ENCODE measurements around the gene B3GALT6. TPM values are rescaled to one million over a fixed set of nuclear protein-coding genes. Genes with fewer than 3 reads are reported as not detected.
"Not testable (repeated sequence)": the region's sequence is repeated elsewhere in the genome, so short reads cannot be mapped to it uniquely, and the experiment has no call there.

Gene B3GALT6
- 20.5 and 29.6 TPM in 2 replicates for total RNA-seq (2014; rRNA removed; shearing (Covaris generic))

DNA sequence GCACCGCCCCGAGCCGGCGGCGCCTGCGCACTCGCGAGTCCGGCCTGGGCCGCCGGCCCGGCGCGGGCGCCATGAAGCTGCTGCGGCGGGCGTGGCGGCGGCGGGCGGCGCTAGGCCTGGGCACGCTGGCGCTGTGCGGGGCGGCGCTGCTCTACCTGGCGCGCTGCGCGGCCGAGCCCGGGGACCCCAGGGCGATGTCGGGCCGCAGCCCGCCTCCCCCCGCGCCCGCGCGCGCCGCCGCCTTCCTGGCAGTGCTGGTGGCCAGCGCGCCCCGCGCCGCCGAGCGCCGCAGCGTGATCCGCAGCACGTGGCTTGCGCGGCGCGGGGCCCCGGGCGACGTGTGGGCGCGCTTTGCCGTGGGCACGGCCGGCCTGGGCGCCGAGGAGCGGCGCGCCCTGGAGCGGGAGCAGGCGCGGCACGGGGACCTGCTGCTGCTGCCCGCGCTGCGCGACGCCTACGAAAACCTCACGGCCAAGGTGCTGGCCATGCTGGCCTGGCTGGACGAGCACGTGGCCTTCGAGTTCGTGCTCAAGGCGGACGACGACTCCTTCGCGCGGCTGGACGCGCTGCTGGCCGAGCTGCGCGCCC, at the start of gene B3GALT6:
Gene B3GALT6, plus strand, starts transcription at position 30 of the 588 bp plus-strand sequence. Its CDS starts 42 bp downstream, at position 72.
- DNase-seq (ENCODE audit: low spot score) = no peak

DNA sequence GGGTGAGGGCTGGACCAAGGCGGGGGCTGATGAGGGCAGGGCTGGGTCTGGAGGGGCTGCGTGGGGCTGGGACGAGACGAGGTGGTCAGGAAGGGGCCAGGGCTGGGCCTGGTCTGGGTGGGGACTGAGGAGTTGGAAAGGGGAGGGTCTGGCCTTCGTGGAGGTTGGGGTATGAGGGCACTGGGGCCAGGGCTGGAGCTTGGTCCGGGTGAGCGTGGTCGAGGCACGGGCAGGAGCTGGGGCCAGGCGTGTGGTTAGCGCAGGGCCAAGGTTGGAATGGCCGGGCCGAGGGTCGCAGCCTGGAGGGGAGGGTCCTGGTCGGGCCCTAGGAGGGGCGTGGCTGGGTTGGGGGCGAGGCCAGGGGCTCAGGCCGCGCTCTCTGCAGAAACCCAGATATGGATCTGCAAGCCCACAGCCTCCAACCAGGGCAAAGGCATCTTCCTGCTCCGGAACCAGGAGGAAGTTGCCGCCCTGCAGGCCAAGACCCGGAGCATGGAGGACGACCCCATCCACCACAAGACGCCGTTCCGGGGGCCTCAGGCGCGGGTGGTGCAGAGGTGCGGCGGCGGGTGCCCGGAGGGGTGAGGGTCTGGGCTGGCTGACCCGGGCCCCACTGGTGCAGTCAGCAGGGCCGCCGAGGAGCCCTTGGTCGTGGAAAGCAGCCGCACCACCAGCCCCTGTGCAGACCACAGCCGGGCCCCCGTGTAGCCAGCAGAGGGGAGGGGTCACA, 49.4 kb upstream of the B3GALT6 start:
- DNase-seq (ENCODE audit: low spot score) = no peak

DNA sequence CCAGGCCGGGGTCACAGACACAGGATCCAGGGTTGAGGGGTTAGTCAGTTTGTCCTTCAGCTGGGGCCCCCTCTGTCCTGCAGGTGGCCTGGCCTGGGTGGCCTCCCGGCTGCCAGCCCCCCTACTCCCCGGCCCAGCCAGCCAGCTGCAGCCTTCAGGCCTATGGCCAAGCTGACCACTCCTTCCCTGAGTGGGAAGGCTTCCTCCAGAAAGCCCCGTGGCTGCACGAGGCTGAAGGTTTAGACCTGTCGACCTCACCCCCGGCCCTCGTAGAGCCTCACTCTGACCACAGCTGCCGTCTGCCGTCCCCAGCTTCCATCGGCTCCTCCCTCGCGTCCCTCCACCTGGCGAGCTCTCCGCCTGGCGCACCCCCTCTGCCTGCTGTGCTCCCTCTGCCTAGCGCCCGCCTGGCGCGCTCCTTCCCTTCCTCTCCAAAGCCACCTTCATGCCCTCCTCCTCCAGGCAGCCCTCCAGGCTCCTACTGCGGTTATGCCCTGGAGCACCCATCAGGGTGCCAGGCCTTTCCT, 48.8 kb upstream of the B3GALT6 start:
- DNase-seq (ENCODE audit: low spot score) = no peak

DNA sequence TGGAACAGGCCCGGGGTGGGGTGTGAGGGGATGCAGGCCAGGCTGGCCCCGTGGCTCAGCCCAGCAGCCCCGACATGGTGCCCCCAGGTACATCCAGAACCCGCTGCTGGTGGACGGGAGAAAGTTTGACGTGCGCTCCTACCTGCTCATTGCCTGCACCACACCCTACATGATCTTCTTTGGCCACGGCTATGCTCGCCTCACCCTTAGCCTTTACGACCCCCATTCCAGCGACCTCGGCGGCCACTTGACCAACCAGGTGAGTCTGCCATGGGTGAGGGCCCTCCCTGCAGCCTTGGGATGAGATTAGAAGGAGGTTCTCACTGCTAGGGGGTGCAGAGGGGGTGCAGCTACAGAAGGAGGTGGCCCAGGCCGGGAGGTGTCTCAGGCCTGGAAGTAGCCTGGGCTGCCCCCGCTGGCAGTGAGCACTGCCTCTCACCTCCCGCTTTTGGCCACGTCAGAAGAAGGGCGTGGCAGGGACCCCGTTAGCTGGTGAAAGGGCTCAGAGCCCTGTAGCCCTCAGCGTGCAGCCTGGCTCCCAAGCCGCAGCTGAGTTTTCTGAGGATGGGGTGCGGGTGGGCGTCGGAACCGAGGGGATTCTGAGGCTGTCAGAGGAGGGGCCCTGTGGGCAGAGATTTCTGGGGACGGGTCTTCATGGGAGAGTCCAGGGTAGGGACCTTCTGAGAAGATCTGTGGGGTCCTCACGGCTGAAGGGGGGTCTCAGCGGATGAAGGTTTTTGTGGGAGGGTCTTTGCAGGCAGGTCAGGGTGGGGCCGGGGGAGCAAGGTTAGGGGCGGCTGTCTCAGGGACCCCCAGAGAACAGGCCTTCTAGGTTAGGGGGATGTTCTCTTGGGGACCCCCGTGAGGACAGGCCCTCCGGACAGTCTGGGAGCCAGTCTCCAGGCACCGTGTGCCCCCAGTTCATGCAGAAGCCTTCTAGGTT, 47.9 kb upstream of the B3GALT6 start:
- no peak for DNase-seq (ENCODE audit: low spot score)

DNA sequence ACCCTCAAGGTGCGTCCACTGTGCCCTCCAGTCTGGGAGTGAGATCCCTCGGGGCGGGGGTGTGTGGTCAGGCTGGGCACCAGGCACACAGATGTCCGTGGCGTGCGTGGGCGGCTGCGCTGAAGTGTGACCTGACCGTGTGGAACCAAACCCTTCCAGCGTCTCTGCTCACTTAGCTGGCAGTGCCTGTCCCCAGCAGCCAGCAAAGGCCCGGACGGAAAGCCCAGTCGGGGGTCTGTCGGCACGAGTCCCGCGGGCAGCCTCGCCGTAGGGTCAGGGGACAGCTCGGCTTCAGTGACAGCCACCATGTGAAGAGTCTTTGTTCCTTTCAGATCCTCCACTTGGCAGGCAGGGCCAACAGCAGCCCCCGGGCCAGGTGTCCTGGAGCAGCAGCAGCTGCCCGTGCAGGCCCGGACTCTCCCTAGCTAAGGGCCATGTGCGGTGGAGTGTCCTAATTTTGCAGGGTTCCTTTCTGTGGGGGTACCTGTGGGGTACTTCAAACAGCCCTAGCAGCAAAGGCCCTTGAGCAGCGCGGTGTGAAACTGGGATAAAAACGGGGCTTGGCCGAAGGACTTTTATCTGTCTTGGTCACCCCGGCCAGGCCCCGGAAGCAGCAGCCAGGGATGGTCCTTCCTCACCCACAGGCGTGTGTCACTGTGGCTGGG, 46.8 kb upstream of the B3GALT6 start:
- no peak for DNase-seq (ENCODE audit: low spot score)

DNA sequence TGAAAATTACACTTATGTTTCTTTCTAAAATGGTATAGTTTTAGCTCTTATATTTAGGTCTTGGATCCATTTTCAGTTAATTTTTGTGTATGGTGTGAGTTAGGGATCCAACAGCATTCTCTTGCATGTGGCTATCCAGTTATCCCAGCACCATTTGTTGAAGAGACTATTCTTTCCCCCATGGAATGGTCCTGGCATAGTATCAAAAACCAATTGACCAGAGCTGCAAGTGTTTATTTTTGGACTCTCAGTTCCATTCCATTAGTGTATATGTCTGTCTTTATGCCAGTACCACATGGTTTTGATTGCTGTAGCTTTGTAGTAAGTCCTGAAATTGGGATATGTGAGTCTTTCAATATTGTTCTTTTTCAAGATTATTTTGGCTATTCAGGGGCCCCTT, 44.1 kb upstream of the B3GALT6 start:
- DNase-seq (ENCODE audit: low spot score) = peak; percentile 61

DNA sequence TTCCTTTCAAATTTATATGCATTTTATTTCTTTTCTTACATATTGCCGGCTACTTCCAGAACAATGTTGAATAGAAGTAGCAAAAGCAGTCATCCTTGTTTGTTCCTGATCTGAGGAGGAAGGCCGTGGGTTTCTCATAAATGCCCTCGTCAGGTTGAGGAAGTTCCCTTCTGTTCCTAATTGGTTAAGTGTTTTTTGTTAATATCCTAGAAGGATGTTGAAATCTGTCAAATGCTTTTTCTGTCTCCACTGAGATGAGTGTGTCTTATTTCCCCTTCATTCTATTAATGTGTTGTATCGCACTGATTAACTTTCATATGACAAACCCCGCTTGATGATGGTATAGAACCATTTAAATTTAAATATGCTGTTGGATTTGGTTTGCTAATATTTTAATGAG, 42.9 kb upstream of the B3GALT6 start:
- no peak for DNase-seq (ENCODE audit: low spot score)

DNA sequence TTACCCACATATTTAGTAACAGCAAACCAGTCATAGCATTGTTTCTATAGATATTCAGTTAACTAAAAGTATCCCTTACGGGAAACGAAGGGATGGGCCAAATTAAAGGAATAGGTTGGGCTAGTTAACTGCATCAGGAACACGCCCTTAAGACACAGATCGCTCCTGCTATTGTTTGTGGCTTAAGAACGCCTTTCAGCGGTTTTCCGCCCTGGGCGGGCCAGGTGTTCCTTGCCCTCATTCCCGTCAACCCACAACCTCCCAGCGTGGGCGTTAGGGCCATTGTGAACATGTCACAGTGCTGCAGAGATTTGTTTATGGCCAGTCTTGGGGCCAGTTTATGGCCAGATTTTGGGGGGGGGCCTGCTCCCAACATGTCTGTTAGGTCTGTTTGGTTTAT, 40.3 kb upstream of the B3GALT6 start:
- DNase-seq (ENCODE audit: low spot score) = no peak

DNA sequence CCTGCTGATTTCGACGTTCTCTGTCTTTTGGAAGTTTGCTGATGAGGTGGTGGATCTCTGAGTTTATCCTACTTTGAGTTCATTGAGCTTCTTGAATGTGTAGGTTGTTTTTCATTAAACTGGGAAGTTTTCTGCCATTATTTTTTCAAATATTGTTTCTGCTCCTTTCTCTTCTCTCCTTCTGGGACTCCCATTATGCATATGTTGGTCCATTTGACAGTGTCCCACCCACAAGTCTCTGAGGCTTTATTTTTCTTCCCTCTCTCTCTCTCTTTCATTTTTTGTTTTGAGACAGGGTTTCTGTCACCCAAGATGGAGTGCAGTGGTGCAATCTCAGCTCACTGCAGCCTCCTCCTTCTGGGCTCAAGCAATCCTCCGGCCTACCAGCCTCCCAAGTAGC, 37.3 kb upstream of the B3GALT6 start:
- DNase-seq (ENCODE audit: low spot score) = no peak

DNA sequence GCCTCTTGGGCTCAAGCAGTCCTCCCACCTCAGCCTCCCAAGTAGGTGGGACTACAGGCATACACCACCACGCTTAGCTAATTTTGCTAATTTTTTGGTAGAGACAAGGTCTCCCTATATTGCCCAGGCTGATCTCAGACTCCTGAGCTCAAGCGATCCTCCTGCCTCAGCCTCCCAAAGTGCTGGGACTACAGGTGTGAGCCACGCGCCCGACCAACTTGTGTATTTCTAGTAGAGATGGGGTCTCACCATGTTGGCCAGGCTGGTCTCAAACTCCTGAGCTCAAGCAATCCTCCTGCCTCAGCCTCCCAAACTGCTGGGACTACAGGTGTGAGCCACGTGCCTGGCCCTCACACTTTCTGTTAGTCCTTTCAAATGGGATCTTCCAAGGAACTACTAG, 36.3 kb upstream of the B3GALT6 start:
- not testable (repeated sequence) for DNase-seq (ENCODE audit: low spot score)

DNA sequence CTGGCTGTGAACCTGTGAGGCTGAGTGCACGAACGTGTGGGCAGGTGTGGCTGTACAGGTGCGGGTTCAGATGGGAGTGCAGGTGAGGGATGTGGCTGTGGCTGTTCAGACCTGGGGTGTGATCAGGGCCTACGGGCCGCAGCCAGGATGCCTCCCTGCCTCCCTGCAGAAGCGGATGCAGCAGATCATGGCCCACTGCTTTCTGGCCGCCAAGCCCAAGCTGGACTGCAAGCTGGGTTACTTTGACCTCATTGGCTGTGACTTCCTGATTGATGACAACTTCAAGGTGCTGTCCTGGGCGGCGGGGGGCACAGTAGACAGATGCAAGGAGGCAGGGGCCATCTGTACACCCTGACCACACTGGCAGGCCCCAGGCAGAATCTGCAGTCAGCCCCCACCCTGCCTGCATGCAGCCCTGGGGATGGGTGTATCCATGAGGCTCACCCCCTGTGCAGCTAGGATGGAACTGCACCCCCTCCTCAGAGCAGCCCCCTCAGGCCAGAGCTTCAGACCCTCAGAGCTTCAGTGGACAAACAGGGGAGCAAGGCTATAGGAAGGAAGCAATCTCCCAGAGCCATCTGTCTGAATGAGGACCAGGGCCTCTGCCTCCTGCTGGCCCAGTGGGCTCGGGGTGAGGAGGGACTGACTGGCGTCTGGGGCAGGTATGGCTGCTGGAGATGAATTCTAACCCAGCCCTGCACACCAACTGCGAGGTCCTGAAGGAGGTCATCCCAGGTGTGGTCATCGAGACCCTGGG, 35.4 kb upstream of the B3GALT6 start:
- no peak for DNase-seq (ENCODE audit: low spot score)

DNA sequence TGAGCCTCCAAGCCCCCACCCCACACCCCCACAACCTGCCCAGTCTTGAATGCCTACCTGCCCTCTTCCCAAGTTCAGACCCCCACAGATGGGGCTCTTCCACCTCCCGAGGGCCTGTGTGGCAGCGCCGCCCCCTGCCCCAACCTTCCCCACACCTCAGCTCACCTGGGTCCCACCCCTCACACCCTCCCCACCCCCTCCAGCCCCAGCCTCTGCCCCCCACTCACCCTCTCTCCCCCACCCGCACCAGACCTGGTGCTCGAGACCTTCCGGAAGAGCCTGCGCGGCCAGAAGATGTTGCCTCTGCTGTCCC, 34.9 kb upstream of the B3GALT6 start:
- DNase-seq (ENCODE audit: low spot score) = no peak

DNA sequence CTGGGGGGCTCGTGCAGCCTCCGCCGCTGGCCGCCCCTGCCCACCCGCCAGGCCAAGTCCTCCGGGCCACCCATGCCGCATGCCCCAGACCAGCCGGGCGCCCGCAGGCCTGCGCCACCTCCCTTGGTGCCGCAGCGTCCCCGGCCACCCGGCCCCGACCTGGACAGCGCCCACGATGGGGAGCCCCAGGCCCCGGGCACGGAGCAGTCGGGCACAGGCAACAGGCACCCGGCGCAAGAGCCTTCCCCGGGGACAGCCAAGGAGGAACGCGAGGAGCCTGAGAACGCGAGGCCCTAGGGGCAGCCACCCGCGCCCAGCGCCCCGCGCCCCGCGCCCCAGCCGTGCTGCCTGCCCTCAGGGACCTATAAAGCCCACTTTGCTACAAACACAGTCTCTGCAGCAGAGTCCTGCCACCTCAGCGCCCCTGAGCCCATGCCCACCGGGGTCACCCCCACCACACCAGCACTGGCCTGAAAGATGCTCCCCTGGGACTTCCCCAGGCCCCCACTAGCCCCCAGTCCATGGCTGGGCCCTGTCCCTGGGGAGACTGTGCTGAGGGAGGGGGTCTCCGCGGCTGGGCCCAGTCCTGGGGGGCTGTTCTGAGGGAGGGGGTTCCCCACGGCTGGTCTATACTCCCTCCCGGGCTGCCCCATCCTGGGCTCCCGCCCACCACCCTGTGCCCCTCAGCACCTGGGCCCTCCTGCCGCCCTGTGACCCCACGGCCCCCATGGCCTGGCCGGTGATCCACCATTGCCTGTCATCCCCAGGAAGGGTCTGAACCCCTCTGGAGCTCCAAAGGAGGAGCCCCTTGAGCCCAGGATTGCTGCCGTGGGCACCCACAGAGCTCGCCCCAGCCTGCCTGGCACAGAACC, 34.2 kb upstream of the B3GALT6 start:
- no peak for DNase-seq (ENCODE audit: low spot score)

DNA sequence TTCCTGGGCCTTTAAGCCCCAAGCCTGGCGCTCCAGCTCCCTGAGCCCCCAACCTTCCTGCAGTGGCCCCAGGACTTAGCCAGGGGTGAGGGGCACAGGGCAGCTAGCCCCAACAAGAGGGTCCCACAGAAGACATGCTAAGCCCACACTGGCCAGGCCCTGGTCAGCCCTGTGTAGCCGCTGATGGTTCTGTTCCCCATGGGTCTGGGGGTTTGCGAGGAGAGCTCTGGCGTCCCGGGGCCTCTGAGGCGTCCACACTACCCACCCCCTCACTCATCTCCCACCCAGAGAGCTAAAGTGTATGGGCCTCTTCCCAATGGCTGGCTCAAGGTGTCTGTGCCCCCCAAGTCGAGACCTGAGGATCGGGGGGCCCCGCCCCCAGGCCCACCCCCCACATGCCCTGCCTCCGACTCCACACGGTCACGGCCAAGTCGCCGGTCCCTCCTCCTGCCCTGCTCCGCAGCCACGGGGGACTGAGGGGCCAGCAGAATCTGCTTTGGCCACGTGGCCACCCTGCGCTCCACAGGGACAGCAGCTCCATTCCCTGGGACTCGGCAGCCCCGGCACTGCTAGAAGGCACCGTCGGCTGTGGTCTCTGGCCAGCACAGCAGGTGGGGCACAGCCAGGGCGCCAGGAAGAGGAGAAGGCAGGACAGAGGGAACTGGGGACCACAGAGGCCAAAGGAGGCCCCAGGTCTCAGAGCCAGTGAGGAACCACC, 33.5 kb upstream of the B3GALT6 start:
- DNase-seq (ENCODE audit: low spot score) = no peak

DNA sequence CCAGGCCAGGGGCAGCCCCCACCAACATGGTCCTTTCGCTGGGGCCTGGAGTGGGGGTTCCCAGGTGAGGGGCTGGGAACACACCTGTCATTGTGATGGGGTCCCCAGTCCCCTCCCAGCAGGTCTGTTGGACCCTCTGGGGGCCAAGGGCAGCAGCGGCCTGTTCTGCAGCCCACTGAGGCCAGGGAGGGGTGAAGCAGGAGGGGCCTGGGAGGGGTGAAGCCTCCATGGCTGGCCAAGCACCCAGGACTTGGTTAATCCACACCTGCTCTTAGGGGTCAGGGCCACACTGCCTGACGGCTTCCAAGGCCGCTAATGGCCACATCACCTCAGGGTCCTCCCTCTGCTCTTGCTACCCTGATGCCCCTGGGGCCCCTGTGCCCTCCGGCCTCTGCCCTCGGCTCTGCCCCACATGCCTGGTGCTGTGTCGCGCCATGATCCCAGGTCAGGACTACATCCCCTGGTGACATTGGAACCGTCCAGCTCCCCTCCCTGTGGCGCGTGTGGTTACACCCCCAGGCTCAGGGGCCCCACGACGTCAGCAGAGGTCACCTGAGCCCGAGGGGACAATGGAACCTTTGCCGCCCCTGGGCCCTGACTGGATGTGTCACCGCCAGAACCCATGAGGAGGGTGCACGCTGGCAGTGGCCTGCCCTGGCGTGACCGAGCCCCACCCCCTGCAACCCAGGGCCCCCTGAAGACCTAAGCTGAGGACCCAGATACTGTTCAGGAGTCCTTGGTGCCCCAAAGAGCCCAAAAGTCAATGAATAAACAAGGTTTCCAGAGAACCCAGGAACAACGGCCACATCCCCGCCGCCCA, 32.7 kb upstream of the B3GALT6 start:
- DNase-seq (ENCODE audit: low spot score) = no peak

DNA sequence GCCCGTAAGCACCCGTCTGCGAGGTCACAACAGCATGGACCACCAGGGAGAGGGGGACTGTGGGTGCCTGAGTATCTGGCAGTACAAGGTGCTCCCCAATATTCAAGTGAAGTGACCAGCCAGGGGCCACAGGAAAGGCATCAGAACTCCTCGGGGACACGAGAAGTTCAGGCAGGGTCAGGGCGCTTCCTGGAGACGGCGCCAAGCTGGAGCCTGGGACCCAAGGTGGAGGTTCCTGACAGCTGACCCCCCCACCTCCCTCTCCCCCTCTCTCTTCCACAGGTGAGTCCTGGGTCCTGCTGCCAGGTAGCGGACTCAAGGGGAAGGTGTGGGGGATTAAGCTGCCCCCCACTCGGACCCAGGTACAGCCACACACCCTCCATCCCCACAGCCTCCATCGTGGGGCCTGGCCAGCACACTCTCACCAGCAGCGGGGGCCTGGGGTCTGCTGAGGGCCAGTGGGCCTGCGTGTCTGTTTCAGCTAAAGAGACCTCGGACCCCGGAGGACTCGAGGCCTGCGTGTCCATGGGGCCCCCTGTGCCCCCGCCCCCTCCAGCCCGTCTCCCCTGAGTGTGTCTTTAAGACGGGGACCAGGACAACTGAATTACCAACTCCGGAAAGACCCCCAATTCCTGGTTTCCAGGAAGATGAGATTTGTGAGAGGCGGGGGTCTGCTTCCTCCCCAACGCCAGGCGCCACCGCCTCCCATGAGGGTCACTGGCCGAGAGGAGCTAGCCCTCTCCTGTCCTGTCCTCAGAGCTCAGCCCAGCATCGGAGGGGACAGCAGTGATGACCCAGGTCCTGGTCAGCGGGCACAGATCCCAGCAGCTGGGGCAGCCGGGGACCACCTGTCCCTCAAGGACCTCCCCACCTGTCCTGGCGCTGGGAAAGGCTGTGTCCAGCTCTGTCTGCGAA, 31.8 kb upstream of the B3GALT6 start:
- DNase-seq (ENCODE audit: low spot score) = no peak
